Upper lobe of left lung (tissue), 6 donors: ENCODE results near the gene MACROD1. TPM values are rescaled to one million over a fixed set of nuclear protein-coding genes. Genes with fewer than 3 reads are reported as not detected.
A peak's percentile ranks its signal among the peaks of the same experiment; 100 is the strongest.

Experiments used
- ATAC-seq, 2 donors: fragments of 200-7000 bp; cut with Tn5 transposase; one replicate each; pipeline ENCODE4 v1.9.1; 2022; ENCODE audit warnings: mild to moderate bottlenecking in 2 of 2, moderate library complexity in 2 of 2; ENCODE audit not compliant: low FRiP score in 2 of 2
- DNase-seq, 2 donors: peaks; one replicate each; pipeline ENCODE4 v3.0.0-alpha.2; 2019 to 2020
- H3K27ac ChIP-seq, 4 donors: fragments of 200-600 bp; sonication (generic); one replicate each; pipeline ENCODE4 v1.5.1; 2016 to 2019
- H3K27me3 ChIP-seq, 4 donors: fragments of 200-600 bp; sonication (generic); one replicate each; pipeline ENCODE4 v1.5.1; 2017 to 2019
- H3K36me3 ChIP-seq, 4 donors: fragments of 200-600 bp; sonication (generic); one replicate each; pipeline ENCODE4 v1.5.1; 2016 to 2019
- H3K4me1 ChIP-seq, 4 donors: fragments of 200-600 bp; sonication (generic); one replicate each; pipeline ENCODE4 v1.5.1; 2018 to 2019
- H3K4me3 ChIP-seq, 4 donors: fragments of 200-600 bp; sonication (generic); one replicate each; pipeline ENCODE4 v1.5.1; 2017 to 2019; ENCODE audit warnings: mild to moderate bottlenecking in 2 of 4, moderate library complexity in 1 of 4
- H3K9me3 ChIP-seq, 4 donors: fragments of 200-600 bp; sonication (generic); one replicate each; pipeline ENCODE4 v1.5.1; 2018 to 2019
- CTCF ChIP-seq, 6 experiments: fragments of 450-650 bp in 4 of 6; fragments of 200-600 bp in 2 of 6; sonication (generic) in 2 of 6; IDR thresholded peaks; one replicate each; pipeline ENCODE4 v1.5.1; 2016 to 2019; ENCODE audit warnings: antibody characterized with exemption in 6 of 6
- EP300 ChIP-seq, 4 donors: sonication (generic); formaldehyde crosslinking; IDR thresholded peaks; one replicate each; pipeline ENCODE4 v1.5.1; 2017; ENCODE audit warnings: antibody characterized with exemption in 4 of 4, control low read depth in 2 of 4
- POLR2A ChIP-seq, 4 donors: fragments of 450-650 bp; IDR thresholded peaks; one replicate each; pipeline ENCODE4 v1.5.1; 2016 to 2017; ENCODE audit warnings: antibody characterized with exemption in 4 of 4, mild to moderate bottlenecking in 2 of 4
- POLR2AphosphoS5 ChIP-seq, 2 donors: sonication (generic); formaldehyde crosslinking; IDR thresholded peaks; one replicate each; pipeline ENCODE4 v1.5.1; 2017; ENCODE audit warnings: antibody characterized with exemption in 2 of 2
- WGBS, 2 donors: methylation state at CpG; one replicate each; pipeline ENCODE4 v1.1.5; 2017 to 2018; 5-methylcytosine and 5-hydroxymethylcytosine counted together
- total RNA-seq, 6 donors: library from RNA; depleted of rRNA in 4 of 6; stranded (reverse); fragments of >200 nt in 4 of 6; gene quantifications; one replicate each; pipeline versions ENCODE4 v1.1.0 to v1.2.1, GENCODE V29; 2016 to 2021
- donor health status: DM: no; HTN: no; CAD: no; lungs with moderate emphysema.
- donor health status: DM: no; HTN: yes; CAD: no; lungs with severe emphysema.

MACROD1 gene
- total RNA-seq, 6 donors from 2014 or later, result 16.7 to 59.7 (median 33.5) TPM

DNA sequence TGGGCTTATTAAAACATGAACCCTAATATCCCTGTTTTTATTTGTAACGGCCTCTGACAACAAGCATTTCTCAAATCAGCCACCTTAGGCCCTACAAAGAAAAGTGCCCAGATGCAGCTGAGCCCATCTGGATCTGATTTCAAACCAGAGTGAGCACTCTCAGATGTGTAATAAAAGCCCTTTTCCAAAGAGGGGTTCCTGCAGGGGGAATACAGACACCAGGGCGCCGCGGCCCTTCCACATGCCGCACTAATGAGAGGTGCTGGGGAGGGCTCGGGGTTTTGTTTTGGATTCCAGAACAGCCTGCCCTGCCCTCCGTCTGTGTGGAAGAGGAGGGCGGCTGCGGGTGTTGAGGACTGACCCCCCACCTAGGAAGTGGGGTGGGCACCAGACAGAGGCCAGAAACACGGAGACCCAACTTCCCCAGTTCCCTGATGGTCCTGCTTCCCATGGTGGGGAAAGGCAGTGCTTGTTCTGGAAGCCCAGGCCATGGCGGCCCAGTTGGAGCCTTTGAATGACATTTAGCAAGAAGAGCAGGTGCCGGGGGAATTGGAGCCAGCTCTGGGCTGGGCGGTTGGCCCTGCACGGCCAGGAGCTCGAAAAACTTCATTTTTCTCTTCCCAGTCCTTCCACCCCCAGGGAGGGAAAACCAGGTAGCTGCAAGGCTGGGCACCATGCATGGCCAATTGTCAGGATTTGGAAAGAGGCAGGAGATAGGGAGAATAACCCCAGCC is 63.7 kb downstream of the MACROD1 start:
- H3K27ac ChIP-seq, result no peak overlapping the region
- no peaks in the 10 kb centered on the region for H3K9me3 ChIP-seq
- peaks cover 0 to 2% (median under 1%) of the 10 kb centered on the region in 4 donors for H3K4me1 ChIP-seq
- H3K4me3 ChIP-seq, result no peak overlapping the region
- H3K36me3 ChIP-seq, result no peaks in the 10 kb centered on the region
- WGBS, 2 donors, result 87 to 93% methylated on average over 13 to 15 of the region's 15 CpGs
- DNase-seq (peak in 1 of 2 donors; percentile 44), ATAC-seq (no peak)
- H3K27me3 ChIP-seq, result no peaks in the 10 kb centered on the region
- TF ChIP-seq CTCF (IDR thresholded peaks at IDR 0.05) (no peak), POLR2AphosphoS5 (IDR thresholded peaks at IDR 0.05) (no peak), POLR2A (IDR thresholded peaks at IDR 0.05) (no peak), EP300 (IDR thresholded peaks at IDR 0.05) (no peak)

DNA sequence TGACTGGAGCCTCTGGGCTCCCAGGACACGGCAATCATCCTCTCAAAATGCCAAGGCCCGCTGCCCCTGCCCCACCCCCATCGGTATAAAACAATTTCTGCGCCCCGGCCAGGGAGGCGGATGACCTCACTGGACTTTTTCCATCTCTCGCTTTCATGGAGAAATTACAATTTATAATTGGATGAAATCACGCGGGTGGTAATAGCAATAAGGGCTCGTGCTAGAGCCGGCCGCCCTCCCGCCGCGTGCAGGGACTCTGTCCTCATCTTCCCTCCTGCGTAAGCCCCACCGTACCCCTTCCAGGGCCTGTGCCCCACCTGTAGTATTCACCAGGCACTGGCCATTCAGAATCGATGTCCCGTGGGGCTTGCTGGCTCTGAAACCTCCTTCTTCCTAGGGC is 64.5 kb downstream of the MACROD1 start:
- peaks cover under 1 to 9% (median 5%) of the 10 kb centered on the region in 4 donors for H3K4me1 ChIP-seq
- DNase-seq, result peak in 1 of 2 donors; percentile 57
- H3K27me3 ChIP-seq, result no peaks in the 10 kb centered on the region
- ATAC-seq, result no peak
- no peak overlapping the region for H3K4me3 ChIP-seq
- TF ChIP-seq EP300 (IDR thresholded peaks at IDR 0.05) (no peak), POLR2A (IDR thresholded peaks at IDR 0.05) (no peak), POLR2AphosphoS5 (IDR thresholded peaks at IDR 0.05) (no peak), CTCF (IDR thresholded peaks at IDR 0.05) (no peak)
- 94 to 95% methylated on average over 19 of the region's 19 CpGs for WGBS, 2 donors
- no peaks in the 10 kb centered on the region for H3K9me3 ChIP-seq
- no peaks in the 10 kb centered on the region for H3K36me3 ChIP-seq
- no peak overlapping the region for H3K27ac ChIP-seq

- DNase-seq (no peak), ATAC-seq (no peak)
- H3K9me3 ChIP-seq, result no peaks in the 10 kb centered on the region
- H3K4me3 ChIP-seq, result no peak overlapping the region
- TF ChIP-seq POLR2AphosphoS5 (IDR thresholded peaks at IDR 0.05), result no peak
- TF ChIP-seq CTCF (IDR thresholded peaks at IDR 0.05), result no peak
- TF ChIP-seq EP300 (IDR thresholded peaks at IDR 0.05), result no peak
- TF ChIP-seq POLR2A (IDR thresholded peaks at IDR 0.05), result no peak
- no peak overlapping the region for H3K27ac ChIP-seq
- peaks cover 6 to 15% (median 11%) of the 10 kb centered on the region in 4 donors for H3K4me1 ChIP-seq
- no peaks in the 10 kb centered on the region for H3K27me3 ChIP-seq
- no peaks in the 10 kb centered on the region for H3K36me3 ChIP-seq
- WGBS, 2 donors, result 91 to 93% methylated on average over 7 of the region's 7 CpGs
Measured at GRCh38 chr11:64100782-64101353, 65.0 kb downstream of the MACROD1 start.

- ATAC-seq (no peak), DNase-seq (peak in 1 of 2 donors; percentile 30)
- Histone ChIP-seq H3K36me3 (no peaks in the 10 kb centered on the region), H3K4me1 (peaks cover 11 to 20% (median 16%) of the 10 kb centered on the region in 4 donors), H3K27me3 (no peaks in the 10 kb centered on the region), H3K9me3 (no peaks in the 10 kb centered on the region), H3K4me3 (no peak overlapping the region), H3K27ac (no peak overlapping the region)
- no peak for TF ChIP-seq POLR2A (IDR thresholded peaks at IDR 0.05)
- TF ChIP-seq EP300 (IDR thresholded peaks at IDR 0.05), result no peak
- 75 to 87% methylated on average over 8 of the region's 8 CpGs for WGBS, 2 donors
Measured at GRCh38 chr11:64100360-64100759, 65.6 kb downstream of the MACROD1 start.

DNA sequence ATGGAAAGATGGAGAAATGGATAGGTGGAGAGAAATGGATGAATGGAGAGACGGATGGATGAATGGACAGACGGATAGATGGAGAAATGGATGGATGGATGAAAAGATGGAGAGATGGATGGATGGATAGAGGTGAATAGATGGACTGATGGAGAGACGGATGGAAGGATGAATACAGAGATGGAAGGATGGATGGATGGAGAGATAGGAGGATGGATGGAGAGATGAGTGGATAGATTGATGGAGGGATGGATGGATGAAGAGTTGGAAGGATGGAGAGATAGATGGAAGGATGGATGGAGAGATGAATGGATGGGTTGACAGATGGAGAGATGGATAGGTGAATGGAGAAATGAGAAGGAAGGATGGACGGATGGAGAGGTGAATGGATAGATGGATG is 66.5 kb downstream of the MACROD1 start:
- Histone ChIP-seq H3K4me1 (peaks cover 16 to 29% (median 24%) of the 10 kb centered on the region in 4 donors), H3K27ac (no peak overlapping the region), H3K27me3 (no peaks in the 10 kb centered on the region), H3K36me3 (no peaks in the 10 kb centered on the region), H3K9me3 (no peaks in the 10 kb centered on the region), H3K4me3 (no peak overlapping the region)
- 94 to 99% methylated on average over 4 of the region's 4 CpGs for WGBS, 2 donors
- no peak for ATAC-seq
- DNase-seq, result no peak
- TF ChIP-seq POLR2A (IDR thresholded peaks at IDR 0.05) (no peak), POLR2AphosphoS5 (IDR thresholded peaks at IDR 0.05) (no peak), CTCF (IDR thresholded peaks at IDR 0.05) (no peak), EP300 (IDR thresholded peaks at IDR 0.05) (no peak)
